GM21528 (cell line): ENCODE results near the gene OSBPL3.
A peak's percentile ranks its signal among the peaks of the same experiment; 100 is the strongest.

Experiments
- ATAC-seq: cut with Tn5 transposase; IDR thresholded peaks from one replicate; pipeline ENCODE4 v1.9.1; 2021; ENCODE audit warnings: mild to moderate bottlenecking, moderate library complexity; ENCODE audit not compliant: unreplicated experiment, low FRiP score

OSBPL3 gene

GRCh38 chr7:24981171-24981951 is 1.4 kb upstream of the OSBPL3 start:
- peak; percentile 23 for ATAC-seq

GRCh38 chr7:24980534-24981170 is 674 bp upstream of the OSBPL3 start:
- peak; percentile 21 for ATAC-seq

GRCh38 chr7:24979470-24979862 is 512 bp downstream of the OSBPL3 start:
- ATAC-seq: peak; percentile 46

GRCh38 chr7:24978843-24979469 is 1.0 kb downstream of the OSBPL3 start:
- peak; percentile 5 for ATAC-seq

- no peak for ATAC-seq
Observed at GRCh38 chr7:24975644-24976260, 4.2 kb downstream of the OSBPL3 start.

- no peak for ATAC-seq
Observed at GRCh38 chr7:24975172-24975571, 4.8 kb downstream of the OSBPL3 start.

GRCh38 chr7:24974026-24974832 is 5.7 kb downstream of the OSBPL3 start:
- no peak for ATAC-seq

GRCh38 chr7:24972991-24973390 is 7.0 kb downstream of the OSBPL3 start:
- no peak for ATAC-seq

- ATAC-seq: no peak
Observed at GRCh38 chr7:24972166-24972477, 7.9 kb downstream of the OSBPL3 start.

GRCh38 chr7:24971333-24972165 is 8.4 kb downstream of the OSBPL3 start:
- no peak for ATAC-seq

GRCh38 chr7:24970676-24971075 is 9.3 kb downstream of the OSBPL3 start:
- ATAC-seq: no peak

- no peak for ATAC-seq
Observed at GRCh38 chr7:24968165-24968564, 11.8 kb downstream of the OSBPL3 start.

- ATAC-seq: no peak
Observed at GRCh38 chr7:24967696-24968095, 12.3 kb downstream of the OSBPL3 start.

GRCh38 chr7:24966802-24967201 is 13.2 kb downstream of the OSBPL3 start:
- ATAC-seq: no peak

GRCh38 chr7:24965831-24966708 is 13.9 kb downstream of the OSBPL3 start:
- ATAC-seq: peak; percentile 81

- ATAC-seq: no peak
Observed at GRCh38 chr7:24964191-24964590, 15.8 kb downstream of the OSBPL3 start.

- ATAC-seq: peak; percentile 42
Observed at GRCh38 chr7:24963218-24963617, 16.8 kb downstream of the OSBPL3 start.

GRCh38 chr7:24962418-24962962 is 17.5 kb downstream of the OSBPL3 start:
- ATAC-seq: no peak
